PC-3 (cell line): ENCODE data around the gene COL27A1.

ENCODE experiments used
- CTCF ChIP-seq: fragments of 300-600 bp; sonication (generic); conservative IDR thresholded peaks from 2 replicates; pipeline ENCODE4 v1.5.1; 2017; ENCODE audit warnings: antibody characterized with exemption, low read depth, mild to moderate bottlenecking, low read length
- EZH2 ChIP-seq: fragments of 300-600 bp; sonication (generic); IDR thresholded peaks from one replicate; pipeline ENCODE4 v1.6.1; 2017; ENCODE audit warnings: antibody characterized with exemption, mild to moderate bottlenecking, low read length; ENCODE audit not compliant: unreplicated experiment
- EZH2phosphoT487 ChIP-seq: fragments of 300-600 bp; sonication (generic); IDR thresholded peaks from 2 replicates; pipeline ENCODE4 v1.6.1; 2018; ENCODE audit warnings: mild to moderate bottlenecking, antibody characterized with exemption, low read length, borderline replicate concordance

- TF ChIP-seq CTCF (no peak), EZH2phosphoT487 (no peak), EZH2 (no peak)
These were observed 149.3 kb downstream of the COL27A1 start for GRCh38 chr9:114304416-114305188.
